ENCODE results near the gene ENOX1.

ENOX1 gene

DNA sequence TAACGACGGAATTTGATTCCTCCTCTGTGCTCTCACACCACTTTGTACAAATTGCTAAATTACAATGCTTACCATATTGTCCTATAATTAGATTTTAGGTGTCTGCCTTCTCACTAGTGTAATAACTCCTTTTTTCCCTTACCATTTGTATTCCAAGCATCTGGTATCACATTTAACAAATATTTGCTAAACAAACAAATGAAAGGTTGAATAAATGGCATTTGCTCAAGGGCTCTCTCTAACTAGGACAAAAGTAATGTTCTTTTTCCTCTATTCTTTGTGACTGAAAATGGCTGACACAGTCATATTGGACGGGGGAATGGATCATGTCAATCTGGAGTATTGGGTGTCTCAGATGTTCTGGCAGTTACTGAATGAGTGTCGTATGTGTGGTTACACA is 99.7 kb downstream of the ENOX1 start:
- Mint-ChIP-seq H3K36me3 (ENCODE audit: low read depth) (no peaks in the 10 kb centered on the region), H3K27me3 (ENCODE audit: low read depth) (peaks cover 5% of the 10 kb centered on the region), H3K4me3 (no peak overlapping the region), H3K4me1 (ENCODE audit: low read depth) (no peaks in the 10 kb centered on the region), H3K27ac (no peak overlapping the region), H3K9me3 (no peaks in the 10 kb centered on the region)

GRCh38 chr13:43686557-43686956 is 100.2 kb downstream of the ENOX1 start:
- H3K4me1 Mint-ChIP-seq (ENCODE audit: low read depth): no peaks in the 10 kb centered on the region
- no peak overlapping the region for H3K4me3 Mint-ChIP-seq
- H3K36me3 Mint-ChIP-seq (ENCODE audit: low read depth): no peaks in the 10 kb centered on the region
- H3K9me3 Mint-ChIP-seq: no peaks in the 10 kb centered on the region
- peaks cover 5% of the 10 kb centered on the region for H3K27me3 Mint-ChIP-seq (ENCODE audit: low read depth)
- H3K27ac Mint-ChIP-seq: no peak overlapping the region

DNA sequence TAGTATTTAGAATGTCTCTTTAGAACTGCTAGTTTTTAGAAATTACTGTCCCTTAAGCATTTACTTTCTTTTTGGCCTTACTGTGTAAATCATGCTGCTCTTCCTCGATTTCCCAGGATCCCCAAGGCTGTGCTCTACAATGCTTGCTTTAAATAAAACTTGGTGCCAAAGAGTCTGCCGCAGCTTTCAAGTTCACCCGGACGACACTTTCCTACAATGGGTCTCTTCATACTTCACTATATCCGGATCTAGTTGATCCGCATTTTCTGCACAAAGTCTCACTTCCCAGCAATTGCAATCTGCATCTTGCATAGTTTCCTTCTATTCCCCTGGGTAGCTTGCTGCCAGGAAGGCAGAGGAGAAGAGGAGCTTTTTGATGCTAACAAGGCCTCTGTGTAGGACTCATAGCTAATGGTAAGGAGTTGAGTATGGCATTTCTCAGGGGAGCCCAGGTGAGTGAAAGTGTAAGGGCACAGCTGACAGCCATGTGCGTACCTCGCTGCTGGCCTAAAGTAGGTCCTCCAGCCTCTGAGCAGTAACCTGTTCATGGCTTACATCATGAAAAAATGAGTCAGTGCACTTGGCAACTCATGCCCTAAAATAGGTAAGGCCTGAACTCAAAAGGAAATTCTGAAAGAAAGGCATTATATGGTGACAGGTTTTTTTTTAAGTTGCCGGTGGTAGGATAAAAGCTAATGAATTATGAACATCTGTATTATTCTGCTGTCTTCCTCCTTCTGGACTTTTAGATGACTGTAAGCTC is 101.6 kb downstream of the ENOX1 start:
- no peak overlapping the region for H3K4me3 Mint-ChIP-seq
- H3K36me3 Mint-ChIP-seq (ENCODE audit: low read depth): no peaks in the 10 kb centered on the region
- H3K27me3 Mint-ChIP-seq (ENCODE audit: low read depth): no peaks in the 10 kb centered on the region
- H3K27ac Mint-ChIP-seq: no peak overlapping the region
- H3K9me3 Mint-ChIP-seq: no peaks in the 10 kb centered on the region
- H3K4me1 Mint-ChIP-seq (ENCODE audit: low read depth): no peaks in the 10 kb centered on the region

DNA sequence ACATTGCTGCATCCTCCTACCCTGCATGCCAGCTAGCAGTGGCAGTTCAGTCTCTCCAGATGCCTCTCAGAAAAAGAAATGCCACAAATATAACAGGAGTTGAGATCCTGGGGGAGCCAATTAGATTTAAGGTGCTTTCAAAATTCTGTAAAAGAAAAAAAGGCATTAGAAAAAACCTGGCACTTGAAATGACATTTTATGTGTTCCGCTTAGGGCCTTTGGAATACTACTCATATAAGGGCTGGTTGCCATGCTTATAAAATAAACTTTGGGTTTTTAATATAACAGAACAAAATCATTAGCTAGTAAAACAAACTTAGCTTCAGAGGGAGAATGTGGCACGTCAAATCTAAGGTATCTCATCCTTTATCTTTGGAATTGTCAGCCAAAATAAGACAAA is 104.1 kb downstream of the ENOX1 start:
- Mint-ChIP-seq H3K27me3 (ENCODE audit: low read depth) (no peaks in the 10 kb centered on the region), H3K36me3 (ENCODE audit: low read depth) (no peaks in the 10 kb centered on the region), H3K4me1 (ENCODE audit: low read depth) (no peaks in the 10 kb centered on the region), H3K4me3 (no peak overlapping the region), H3K27ac (no peak overlapping the region), H3K9me3 (no peaks in the 10 kb centered on the region)

DNA sequence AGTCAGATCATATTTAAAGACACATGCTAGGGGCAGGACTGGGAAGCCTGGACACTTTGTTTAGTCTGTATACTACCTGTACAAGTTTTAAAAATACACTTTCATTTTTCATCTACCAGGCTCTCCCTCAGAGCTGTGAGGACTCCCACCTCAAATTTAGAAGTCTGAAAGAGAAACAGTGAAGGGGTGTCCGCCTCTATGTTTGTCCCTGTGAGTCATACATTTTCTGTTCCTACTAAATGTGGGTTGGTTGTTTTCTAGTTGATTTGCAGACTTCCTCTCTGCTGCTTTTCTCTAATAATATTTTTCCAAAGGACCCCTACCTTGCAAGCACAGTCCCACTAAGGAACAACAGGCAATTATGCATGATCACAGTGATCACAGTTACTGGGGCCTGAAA is 110.5 kb downstream of the ENOX1 start:
- H3K27me3 Mint-ChIP-seq (ENCODE audit: low read depth): no peaks in the 10 kb centered on the region
- H3K27ac Mint-ChIP-seq: no peak overlapping the region
- H3K36me3 Mint-ChIP-seq (ENCODE audit: low read depth): no peaks in the 10 kb centered on the region
- no peaks in the 10 kb centered on the region for H3K4me1 Mint-ChIP-seq (ENCODE audit: low read depth)
- H3K9me3 Mint-ChIP-seq: no peaks in the 10 kb centered on the region
- H3K4me3 Mint-ChIP-seq: no peak overlapping the region

GRCh38 chr13:43675577-43675976 is 111.2 kb downstream of the ENOX1 start:
- Mint-ChIP-seq H3K4me3 (no peak overlapping the region), H3K36me3 (ENCODE audit: low read depth) (no peaks in the 10 kb centered on the region), H3K27ac (no peak overlapping the region), H3K4me1 (ENCODE audit: low read depth) (no peaks in the 10 kb centered on the region), H3K9me3 (no peaks in the 10 kb centered on the region), H3K27me3 (ENCODE audit: low read depth) (peaks cover 5% of the 10 kb centered on the region)

DNA sequence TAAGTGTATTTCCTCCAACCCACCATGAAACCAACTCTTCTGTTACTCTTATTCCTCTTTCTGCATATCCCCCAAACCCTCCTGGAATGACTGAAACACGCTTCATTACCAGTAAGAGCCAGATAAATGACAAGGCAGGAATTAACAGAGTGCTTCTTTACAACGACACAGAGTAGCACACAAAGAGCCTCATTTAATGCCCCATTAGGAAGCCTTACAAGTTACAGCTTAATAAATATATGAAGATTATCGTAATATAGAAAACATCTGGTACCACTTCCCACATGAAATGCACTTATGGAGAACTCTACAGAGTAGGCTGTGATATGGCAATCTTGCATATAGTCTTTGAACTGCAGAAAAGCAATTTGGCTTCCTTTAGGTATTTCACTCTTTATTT is 116.8 kb downstream of the ENOX1 start:
- H3K4me3 Mint-ChIP-seq: no peak overlapping the region
- peaks cover 5% of the 10 kb centered on the region for H3K27me3 Mint-ChIP-seq (ENCODE audit: low read depth)
- no peaks in the 10 kb centered on the region for H3K36me3 Mint-ChIP-seq (ENCODE audit: low read depth)
- H3K4me1 Mint-ChIP-seq (ENCODE audit: low read depth): peaks cover 3% of the 10 kb centered on the region
- no peak overlapping the region for H3K27ac Mint-ChIP-seq
- H3K9me3 Mint-ChIP-seq: no peaks in the 10 kb centered on the region

DNA sequence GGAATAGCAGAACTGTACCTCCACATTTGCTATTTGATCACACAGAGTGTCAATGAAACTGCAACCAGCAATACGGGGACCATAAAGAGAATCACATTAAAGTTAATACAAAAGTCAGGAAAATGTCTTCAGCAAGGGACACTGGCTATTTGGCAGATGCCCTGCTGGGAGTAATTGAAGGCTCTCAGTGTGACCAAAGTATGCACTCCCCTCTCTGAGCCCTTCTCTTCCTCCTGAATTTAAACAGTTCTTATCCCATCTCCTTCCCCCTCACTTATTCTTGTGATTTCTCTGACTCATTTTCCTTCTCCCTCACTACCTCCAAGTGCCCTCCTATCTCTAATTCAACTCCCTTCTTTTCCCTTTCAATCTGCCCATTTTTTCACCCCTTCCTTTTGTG is 117.7 kb downstream of the ENOX1 start:
- peaks cover 5% of the 10 kb centered on the region for H3K27me3 Mint-ChIP-seq (ENCODE audit: low read depth)
- H3K36me3 Mint-ChIP-seq (ENCODE audit: low read depth): no peaks in the 10 kb centered on the region
- no peak overlapping the region for H3K27ac Mint-ChIP-seq
- no peaks in the 10 kb centered on the region for H3K9me3 Mint-ChIP-seq
- H3K4me1 Mint-ChIP-seq (ENCODE audit: low read depth): peaks cover 9% of the 10 kb centered on the region
- no peak overlapping the region for H3K4me3 Mint-ChIP-seq

- H3K27me3 Mint-ChIP-seq (ENCODE audit: low read depth): peaks cover 5% of the 10 kb centered on the region
- no peak overlapping the region for H3K4me3 Mint-ChIP-seq
- H3K36me3 Mint-ChIP-seq (ENCODE audit: low read depth): no peaks in the 10 kb centered on the region
- peaks cover 9% of the 10 kb centered on the region for H3K4me1 Mint-ChIP-seq (ENCODE audit: low read depth)
- no peaks in the 10 kb centered on the region for H3K9me3 Mint-ChIP-seq
- no peak overlapping the region for H3K27ac Mint-ChIP-seq
Measured at GRCh38 chr13:43666403-43666802, 120.4 kb downstream of the ENOX1 start.

- Mint-ChIP-seq H3K27me3 (ENCODE audit: low read depth) (no peaks in the 10 kb centered on the region), H3K4me1 (ENCODE audit: low read depth) (peaks cover 9% of the 10 kb centered on the region), H3K4me3 (no peak overlapping the region), H3K9me3 (no peaks in the 10 kb centered on the region), H3K36me3 (ENCODE audit: low read depth) (no peaks in the 10 kb centered on the region), H3K27ac (no peak overlapping the region)
Measured at GRCh38 chr13:43665388-43665787, 121.4 kb downstream of the ENOX1 start.

GRCh38 chr13:43664700-43665191 is 122.0 kb downstream of the ENOX1 start:
- no peaks in the 10 kb centered on the region for H3K27me3 Mint-ChIP-seq (ENCODE audit: low read depth)
- H3K27ac Mint-ChIP-seq: peak overlapping the region; percentile 12
- H3K36me3 Mint-ChIP-seq (ENCODE audit: low read depth): no peaks in the 10 kb centered on the region
- H3K4me3 Mint-ChIP-seq: peak overlapping the region; percentile 14
- no peaks in the 10 kb centered on the region for H3K9me3 Mint-ChIP-seq
- H3K4me1 Mint-ChIP-seq (ENCODE audit: low read depth): peaks cover 9% of the 10 kb centered on the region

DNA sequence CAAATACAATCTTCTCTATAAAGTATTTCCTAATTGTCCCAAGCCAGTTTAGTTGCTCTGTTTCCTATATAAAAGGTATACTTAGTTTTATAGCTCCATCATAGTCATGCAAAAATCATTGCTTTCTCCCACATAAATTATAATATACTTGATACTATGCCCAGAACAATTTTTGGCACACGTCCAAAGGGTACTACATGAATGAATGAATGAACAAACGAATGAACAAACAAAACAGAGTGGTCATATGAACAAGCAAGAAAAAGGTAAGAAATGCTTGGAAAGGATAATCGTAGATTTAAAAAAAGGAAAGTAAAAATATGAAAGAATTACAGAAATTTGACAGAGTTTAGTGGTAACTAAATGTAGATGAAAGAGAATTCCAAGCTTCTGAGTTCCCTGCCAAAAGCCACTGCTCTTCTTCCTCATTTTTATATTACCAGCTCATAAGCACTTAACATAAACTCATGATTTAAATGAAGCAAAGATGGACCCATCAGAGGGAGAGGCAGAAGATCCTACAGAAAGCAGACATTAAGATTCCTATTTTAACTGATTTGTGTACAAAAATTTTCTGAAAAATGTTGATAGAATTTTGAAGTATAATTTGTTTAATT is 123.2 kb downstream of the ENOX1 start:
- no peak overlapping the region for H3K4me3 Mint-ChIP-seq
- H3K36me3 Mint-ChIP-seq (ENCODE audit: low read depth): no peaks in the 10 kb centered on the region
- H3K27ac Mint-ChIP-seq: no peak overlapping the region
- no peaks in the 10 kb centered on the region for H3K9me3 Mint-ChIP-seq
- peaks cover 9% of the 10 kb centered on the region for H3K4me1 Mint-ChIP-seq (ENCODE audit: low read depth)
- H3K27me3 Mint-ChIP-seq (ENCODE audit: low read depth): peaks cover 5% of the 10 kb centered on the region

GRCh38 chr13:43662976-43663375 is 123.8 kb downstream of the ENOX1 start:
- Mint-ChIP-seq H3K27ac (no peak overlapping the region), H3K4me1 (ENCODE audit: low read depth) (peaks cover 9% of the 10 kb centered on the region), H3K9me3 (no peaks in the 10 kb centered on the region), H3K4me3 (no peak overlapping the region), H3K36me3 (ENCODE audit: low read depth) (no peaks in the 10 kb centered on the region), H3K27me3 (ENCODE audit: low read depth) (peaks cover 10% of the 10 kb centered on the region)

- Mint-ChIP-seq H3K4me1 (ENCODE audit: low read depth) (peaks cover 9% of the 10 kb centered on the region), H3K9me3 (no peaks in the 10 kb centered on the region), H3K27me3 (ENCODE audit: low read depth) (peaks cover 13% of the 10 kb centered on the region), H3K27ac (no peak overlapping the region), H3K4me3 (no peak overlapping the region), H3K36me3 (ENCODE audit: low read depth) (no peaks in the 10 kb centered on the region)
Measured at GRCh38 chr13:43661161-43661830, 125.5 kb downstream of the ENOX1 start.

GRCh38 chr13:43657485-43657884 is 129.3 kb downstream of the ENOX1 start:
- H3K27ac Mint-ChIP-seq: no peak overlapping the region
- H3K4me1 Mint-ChIP-seq (ENCODE audit: low read depth): no peaks in the 10 kb centered on the region
- H3K9me3 Mint-ChIP-seq: no peaks in the 10 kb centered on the region
- no peak overlapping the region for H3K4me3 Mint-ChIP-seq
- peaks cover 24% of the 10 kb centered on the region for H3K27me3 Mint-ChIP-seq (ENCODE audit: low read depth)
- H3K36me3 Mint-ChIP-seq (ENCODE audit: low read depth): no peaks in the 10 kb centered on the region
